Left lung (tissue), 10 donors: Measurements from ENCODE around the gene GTF2IRD1. TPM values are rescaled to one million over a fixed set of nuclear protein-coding genes. Genes with fewer than 3 reads are reported as not detected.

ENCODE experiments used
- ATAC-seq: fragments of 200-7000 bp; cut with Tn5 transposase; one replicate; pipeline ENCODE4 v1.9.1; 2020; ENCODE audit warnings: moderate library complexity
- DNase-seq, 4 donors: peaks; one replicate each; pipeline ENCODE4 v3.0.0-alpha.2; 2013 to 2020
- H3K27ac ChIP-seq, 2 donors: fragments of 200-600 bp; sonication (generic) in 1 of 2; one replicate each; pipeline versions ENCODE4 v1.5.0 to v1.8.0; 2020 to 2021
- H3K27me3 ChIP-seq, 2 donors: fragments of 200-600 bp; sonication (generic) in 1 of 2; one replicate each; pipeline versions ENCODE4 v1.5.0 to v1.8.0; 2020 to 2021
- H3K36me3 ChIP-seq, 2 donors: fragments of 200-600 bp; sonication (generic) in 1 of 2; one replicate each; pipeline versions ENCODE4 v1.5.0 to v1.8.0; 2020 to 2021
- H3K4me1 ChIP-seq, 2 donors: fragments of 200-600 bp; one replicate each; pipeline ENCODE4 v1.8.0; 2021
- H3K4me3 ChIP-seq, 2 donors: fragments of 200-600 bp; sonication (generic) in 1 of 2; one replicate each; pipeline versions ENCODE4 v1.5.0 to v1.8.0; 2020 to 2021; ENCODE audit warnings: mild to moderate bottlenecking in 1 of 2
- H3K9me3 ChIP-seq, 2 donors: fragments of 200-600 bp; sonication (generic) in 1 of 2; one replicate each; pipeline versions ENCODE4 v1.5.0 to v1.8.0; 2020 to 2021
- CTCF ChIP-seq, 2 donors: fragments of 200-600 bp; sonication (generic) in 1 of 2; IDR thresholded peaks; one replicate each; pipeline versions ENCODE4 v1.5.0 to v1.8.0; 2021; ENCODE audit warnings: antibody characterized with exemption in 2 of 2
- intact Hi-C, 2 donors: fragments of 100-400 bp; cut with DNase I; formaldehyde crosslinking; loops; one replicate each; pipeline versions ENCODE4 v1.11.2 to v1.14.2; 2022
- polyA plus RNA-seq, 6 donors: library from polyadenylated mRNA; unstranded; fragments of 120-200 nt; gene quantifications; one replicate each; pipeline ENCODE4 v1.2.1, GENCODE V29; 2013; ENCODE audit not compliant: insufficient read length in 6 of 6
- total RNA-seq, 2 donors: library from RNA; stranded (reverse); fragmentation: NEBNext Ultra II Directional; extraction: Animal tissue kit (Norgen Biotek cat#: 25700); gene quantifications; one replicate each; pipeline ENCODE4 v1.2.1, GENCODE V29; 2021
- donor health status: DM: no; HTN: yes; CAD: no.
- donor health status: DM: no; HTN: no; CAD: no.

GTF2IRD1 gene
- total and polyA plus RNA-seq, 8 donors = 20.8 to 40.2 (median 33.9) TPM

- Histone ChIP-seq H3K4me1 (no peaks in the 10 kb centered on the region), H3K4me3 (no peak overlapping the region), H3K27ac (no peak overlapping the region), H3K36me3 (peaks cover 0 to 48% of the 10 kb centered on the region in 2 donors), H3K27me3 (no peaks in the 10 kb centered on the region), H3K9me3 (no peaks in the 10 kb centered on the region)
- no peak for ATAC-seq
- intact Hi-C loops = no loop called here
- no peak for TF ChIP-seq CTCF (IDR thresholded peaks at IDR 0.05)
- peak in 2 of 4 donors; percentile 53 to 66 for DNase-seq
Observed at GRCh38 chr7:74511345-74511744, 57.6 kb downstream of the GTF2IRD1 start.

GRCh38 chr7:74512762-74513161 lies 59.1 kb downstream of the GTF2IRD1 start:
- ATAC-seq (no peak), DNase-seq (no peak)
- Histone ChIP-seq H3K27ac (no peak overlapping the region), H3K4me1 (no peaks in the 10 kb centered on the region), H3K4me3 (no peak overlapping the region), H3K27me3 (no peaks in the 10 kb centered on the region), H3K36me3 (peaks cover 0 to 48% of the 10 kb centered on the region in 2 donors), H3K9me3 (no peaks in the 10 kb centered on the region)
- intact Hi-C loops = no loop called here
- TF ChIP-seq CTCF (IDR thresholded peaks at IDR 0.05) = no peak

- H3K27me3 ChIP-seq = no peaks in the 10 kb centered on the region
- no peak overlapping the region for H3K4me3 ChIP-seq
- H3K9me3 ChIP-seq = no peaks in the 10 kb centered on the region
- H3K27ac ChIP-seq = no peak overlapping the region
- intact Hi-C loops = no loop called here
- ATAC-seq (no peak), DNase-seq (no peak)
- no peaks in the 10 kb centered on the region for H3K4me1 ChIP-seq
- no peak for TF ChIP-seq CTCF (IDR thresholded peaks at IDR 0.05)
- peaks cover 0 to 54% of the 10 kb centered on the region in 2 donors for H3K36me3 ChIP-seq
Observed at GRCh38 chr7:74514131-74514591, 60.5 kb downstream of the GTF2IRD1 start.

- no peak for ATAC-seq
Observed at GRCh38 chr7:74515276-74515675, 61.6 kb downstream of the GTF2IRD1 start.

GRCh38 chr7:74516214-74516613 lies 62.5 kb downstream of the GTF2IRD1 start:
- Histone ChIP-seq H3K9me3 (no peaks in the 10 kb centered on the region), H3K36me3 (peaks cover 0 to 70% of the 10 kb centered on the region in 2 donors), H3K27me3 (no peaks in the 10 kb centered on the region), H3K4me3 (no peak overlapping the region), H3K27ac (no peak overlapping the region), H3K4me1 (no peaks in the 10 kb centered on the region)
- TF ChIP-seq CTCF (IDR thresholded peaks at IDR 0.05) = no peak
- intact Hi-C loops = no loop called here
- no peak for DNase-seq
- no peak for ATAC-seq

More at GRCh38 chr7:74515276-74515675, 61.6 kb downstream of the GTF2IRD1 start:
- TF ChIP-seq CTCF (IDR thresholded peaks at IDR 0.05) = no peak
- H3K36me3 ChIP-seq = peaks cover 0 to 66% of the 10 kb centered on the region in 2 donors
- H3K4me3 ChIP-seq = no peak overlapping the region
- intact Hi-C loops = no loop called here
- no peaks in the 10 kb centered on the region for H3K4me1 ChIP-seq
- DNase-seq = no peak
- H3K9me3 ChIP-seq = no peaks in the 10 kb centered on the region
- no peak overlapping the region for H3K27ac ChIP-seq
- no peaks in the 10 kb centered on the region for H3K27me3 ChIP-seq
